UCSD-AML1 (cell line): ENCODE data around the gene ZNF469.

Experiments used
- DNase-seq: peaks from one replicate; lab custom pipeline; 2025; ENCODE audit not compliant: unreplicated experiment; lab: John Stamatoyannopoulos, UW

The ZNF469 gene

GRCh38 chr16:88377961-88378360 is 4.8 kb upstream of the ZNF469 start:
- no peak for DNase-seq

DNA sequence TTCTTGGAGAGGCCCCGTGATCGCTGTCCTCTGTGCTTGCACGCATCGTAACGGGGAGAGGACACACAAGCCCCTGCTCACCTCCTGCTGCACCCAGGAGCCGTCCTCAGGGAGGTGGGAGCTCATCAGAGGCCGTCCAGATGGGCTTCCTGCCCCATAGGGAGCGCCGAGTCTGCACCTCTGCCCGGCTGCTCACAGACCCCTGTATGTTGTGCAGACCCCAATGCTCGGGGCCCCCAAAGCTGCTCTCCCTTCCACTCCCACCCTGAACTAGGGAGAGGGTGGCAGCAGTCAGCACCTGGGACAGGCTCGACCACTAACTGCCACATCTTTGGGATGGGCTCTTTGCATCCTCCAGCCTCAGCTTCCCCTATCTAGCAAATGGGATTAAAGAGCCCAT is 4.4 kb upstream of the ZNF469 start:
- DNase-seq, result no peak

GRCh38 chr16:88378836-88379693 is 3.7 kb upstream of the ZNF469 start:
- DNase-seq, result no peak

GRCh38 chr16:88379694-88380040 is 3.1 kb upstream of the ZNF469 start:
- DNase-seq, result no peak

- no peak for DNase-seq
These were observed 2.7 kb upstream of the ZNF469 start for GRCh38 chr16:88380099-88380498.

- no peak for DNase-seq
These were observed 2.1 kb upstream of the ZNF469 start for GRCh38 chr16:88380619-88381018.

DNA sequence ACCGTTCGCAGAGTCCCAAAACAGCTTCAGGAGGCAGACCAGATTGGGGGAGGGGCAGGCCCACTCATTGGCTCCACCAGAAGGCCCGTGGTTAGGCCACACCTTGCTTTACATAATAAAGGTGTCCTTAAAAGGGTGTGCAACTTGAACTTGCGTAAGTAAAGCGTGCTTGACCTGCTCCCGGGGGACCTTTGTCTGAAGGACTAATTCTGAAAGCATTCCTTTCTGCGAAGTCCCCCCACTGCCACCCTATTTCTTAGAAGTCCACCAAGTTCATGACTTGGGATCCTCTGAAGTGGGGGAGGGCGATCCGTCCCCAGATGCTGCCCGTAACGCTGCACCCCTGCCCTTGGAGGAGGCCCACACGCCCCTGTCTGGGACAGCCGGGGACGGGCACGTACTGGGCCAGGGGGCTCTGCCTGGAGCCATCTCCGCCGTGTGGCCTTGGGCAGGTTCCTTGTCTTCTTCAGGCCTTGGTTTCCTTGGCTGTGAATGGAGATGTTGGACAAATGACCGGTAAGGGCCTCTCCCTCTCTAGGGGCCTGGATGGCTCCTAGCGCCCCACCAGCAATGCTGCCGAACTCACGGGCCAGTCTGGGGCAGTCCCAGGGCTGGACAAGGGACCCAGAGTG is 823 bp upstream of the ZNF469 start:
- no peak for DNase-seq

GRCh38 chr16:88383401-88384221 is 852 bp downstream of the ZNF469 start:
- no peak for DNase-seq

- DNase-seq, result peak; percentile 37
These were observed 1.7 kb downstream of the ZNF469 start for GRCh38 chr16:88384222-88385111.

DNA sequence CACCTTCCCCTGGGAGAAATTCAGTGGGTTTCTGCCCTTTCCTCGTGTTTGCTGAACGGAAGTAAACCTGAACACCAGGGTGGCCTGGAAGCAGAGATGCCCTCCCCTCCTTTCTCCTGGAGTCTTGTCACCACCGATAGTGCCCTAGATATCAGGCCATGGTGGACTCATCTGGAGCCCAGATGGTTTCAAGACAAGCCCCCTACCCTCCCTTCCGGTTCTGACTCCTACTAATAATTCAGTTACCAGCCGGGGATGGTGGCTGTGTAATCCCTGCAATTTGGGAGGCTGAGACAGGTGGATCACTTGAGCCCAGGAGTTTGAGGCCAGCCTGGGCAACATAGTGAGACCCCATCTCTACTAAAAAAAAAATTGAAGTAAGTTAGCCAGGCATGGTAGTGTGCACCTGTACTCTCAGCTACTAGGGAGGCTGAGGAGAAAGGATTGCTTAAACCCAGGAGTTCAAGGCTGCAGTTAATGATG is 2.4 kb downstream of the ZNF469 start:
- no peak for DNase-seq

- DNase-seq, result no peak
These were observed 3.4 kb downstream of the ZNF469 start for GRCh38 chr16:88385831-88386815.

GRCh38 chr16:88387180-88387765 is 4.5 kb downstream of the ZNF469 start:
- DNase-seq, result no peak

DNA sequence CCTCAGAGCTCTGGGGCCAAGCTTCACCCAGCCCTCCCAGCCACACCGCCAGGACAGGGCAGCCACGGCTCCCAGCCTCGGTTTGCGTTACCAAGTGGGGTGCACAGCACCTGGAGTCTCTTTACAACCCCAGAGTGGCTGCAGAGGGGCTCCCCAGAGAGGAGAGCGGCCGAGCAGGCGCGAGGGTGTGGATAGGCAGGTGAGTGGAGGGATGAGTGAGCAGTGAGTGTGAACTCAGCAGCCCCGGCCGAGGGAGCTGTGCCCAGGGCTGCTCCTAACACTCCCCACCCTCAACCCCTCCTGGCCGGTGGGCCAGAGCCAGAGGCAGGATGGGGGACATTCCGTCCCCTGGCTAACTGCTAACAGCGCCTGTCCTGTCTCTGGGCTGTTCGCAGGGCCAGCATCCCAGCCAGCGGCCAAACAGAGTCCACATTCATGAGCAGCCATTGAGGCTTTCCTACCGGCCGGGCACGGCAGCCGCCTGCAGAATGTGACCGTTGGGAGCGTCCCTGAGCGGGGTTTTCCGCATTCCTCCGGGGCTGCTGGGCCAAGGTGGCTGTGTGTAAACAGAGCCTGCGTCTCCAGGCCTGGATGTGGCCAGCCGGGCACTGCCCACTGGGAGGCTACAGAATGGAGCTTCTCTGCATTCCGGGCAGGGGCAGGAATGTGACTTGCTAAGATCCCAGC is 5.3 kb downstream of the ZNF469 start:
- DNase-seq, result no peak

DNA sequence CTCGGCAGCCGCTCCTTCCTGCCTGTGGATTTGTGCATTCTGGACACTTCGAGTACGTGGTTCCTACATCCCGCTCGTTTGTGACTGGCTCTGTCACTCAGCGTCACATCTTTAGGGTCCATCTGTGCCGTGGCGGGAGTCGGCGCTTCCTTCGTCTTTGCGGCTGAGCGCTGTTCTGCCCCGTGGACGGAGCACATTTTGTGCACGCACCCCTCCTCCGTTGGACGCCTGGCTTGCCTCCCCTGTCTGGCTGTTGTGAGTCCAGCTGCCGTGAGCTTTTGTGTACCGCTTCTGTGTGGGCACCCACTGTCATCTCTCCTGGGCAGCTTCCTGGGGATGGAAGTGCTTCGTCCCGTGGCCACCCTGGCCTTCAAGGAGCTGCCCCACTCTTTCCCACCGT is 6.4 kb downstream of the ZNF469 start:
- no peak for DNase-seq

DNA sequence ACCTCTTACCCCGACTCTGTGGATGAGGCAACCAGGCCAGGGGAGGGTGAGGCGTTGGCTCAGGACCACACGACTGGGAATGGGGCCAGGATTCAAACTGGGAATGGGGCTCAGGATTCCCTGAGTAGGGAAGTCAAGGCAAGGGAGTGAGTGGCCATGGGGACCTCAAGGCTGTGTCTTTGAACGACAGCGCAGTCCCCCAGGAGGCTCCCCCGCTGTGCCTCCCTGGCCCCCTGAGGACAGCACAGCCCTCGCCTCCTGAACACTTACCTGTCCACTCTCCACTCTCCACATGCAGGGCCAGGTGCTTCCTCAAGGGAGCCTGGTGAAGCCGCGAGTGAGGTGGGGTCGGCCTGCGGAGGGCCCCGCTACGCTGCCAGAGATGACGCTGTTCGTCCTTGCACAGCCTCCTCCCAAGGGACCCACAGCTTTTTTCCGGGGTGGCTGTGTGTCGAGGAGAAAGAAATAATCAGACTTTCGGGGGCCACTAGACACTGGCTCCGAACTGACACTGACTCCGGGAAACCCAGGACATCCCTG is 6.9 kb downstream of the ZNF469 start:
- no peak for DNase-seq

DNA sequence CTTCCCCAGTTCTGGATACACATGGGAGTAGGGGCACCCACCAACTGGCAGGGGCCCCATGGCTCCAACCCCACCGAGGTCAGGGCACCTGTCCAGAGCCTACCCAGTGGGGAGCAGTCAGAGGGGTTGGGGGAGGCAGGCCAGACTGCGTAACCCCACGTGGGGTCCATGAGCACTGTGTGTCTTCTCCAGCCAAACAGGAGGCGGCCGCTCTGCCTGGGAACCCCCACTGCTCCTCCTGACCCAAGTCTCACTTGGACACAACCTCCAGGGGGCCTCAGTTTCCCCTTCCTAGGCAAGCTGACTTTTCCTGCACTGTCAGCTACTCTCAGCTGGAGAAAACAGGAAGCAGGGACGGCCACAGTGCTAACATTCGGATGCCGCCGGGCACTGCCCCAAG is 7.5 kb downstream of the ZNF469 start:
- DNase-seq, result no peak

GRCh38 chr16:88390735-88391134 is 8.0 kb downstream of the ZNF469 start:
- no peak for DNase-seq

DNA sequence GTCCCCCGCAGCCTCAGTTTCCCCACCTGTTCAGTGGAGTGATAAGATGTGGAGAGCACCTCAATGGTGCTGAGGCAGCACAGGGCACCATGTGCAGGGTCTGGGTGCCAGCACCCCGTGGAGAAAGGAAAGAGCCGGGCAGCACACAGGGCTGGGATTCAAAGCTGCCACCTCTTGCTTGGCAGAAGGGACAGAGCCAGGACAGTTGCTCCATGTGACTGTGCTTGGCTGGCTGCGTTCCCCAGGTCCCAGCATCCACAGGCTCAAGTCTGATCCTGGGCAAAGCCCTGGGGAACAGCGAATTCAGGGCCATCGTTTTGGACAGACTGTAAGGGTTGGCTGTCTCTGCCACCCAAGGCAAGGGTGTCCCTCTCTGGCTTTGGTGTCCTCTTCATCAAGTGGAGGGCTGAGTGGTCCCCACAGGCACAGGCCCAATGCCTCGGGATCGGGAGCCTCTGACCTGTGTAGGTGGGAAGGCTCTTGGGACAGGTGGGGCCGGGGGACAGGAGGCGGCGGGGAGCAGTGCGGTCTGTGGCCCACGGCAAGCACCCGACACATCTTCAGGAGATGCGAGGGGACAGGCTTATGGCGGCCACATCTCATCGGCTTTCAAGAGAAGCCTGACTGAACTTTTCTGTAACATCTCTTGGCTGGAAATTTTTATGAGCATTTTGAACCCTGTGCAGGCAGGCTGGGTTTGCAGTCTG is 8.5 kb downstream of the ZNF469 start:
- no peak for DNase-seq
